Posterior vena cava (tissue), 2 donors: Measurements from ENCODE around the gene C13orf46. TPM values are rescaled to one million over a fixed set of nuclear protein-coding genes. Genes with fewer than 3 reads are reported as not detected.

Experiments used
- DNase-seq: peaks from one replicate; pipeline ENCODE4 v3.0.0-alpha.2; 2020; ENCODE audit warnings: low spot score
- intact Hi-C, 2 donors: fragments of 100-400 bp; cut with DNase I; formaldehyde crosslinking; loops; one replicate each; pipeline versions ENCODE4 v1.14.1 to v1.14.2; 2022 to 2023
- total RNA-seq, 2 donors: library from RNA; stranded (reverse); fragmentation: NEBNext Ultra II Directional; extraction: Animal tissue kit (Norgen Biotek cat#: 25700); gene quantifications; one replicate each; pipeline ENCODE4 v1.2.1, GENCODE V29; 2021
- donor health status: DM: yes; HTN: yes; CAD: no.
- donor health status: DM: yes; HTN: yes; CAD: no.

Gene C13orf46
- total RNA-seq, 2 donors from 2014 or later, result 1.2 to 1.9 TPM

DNA sequence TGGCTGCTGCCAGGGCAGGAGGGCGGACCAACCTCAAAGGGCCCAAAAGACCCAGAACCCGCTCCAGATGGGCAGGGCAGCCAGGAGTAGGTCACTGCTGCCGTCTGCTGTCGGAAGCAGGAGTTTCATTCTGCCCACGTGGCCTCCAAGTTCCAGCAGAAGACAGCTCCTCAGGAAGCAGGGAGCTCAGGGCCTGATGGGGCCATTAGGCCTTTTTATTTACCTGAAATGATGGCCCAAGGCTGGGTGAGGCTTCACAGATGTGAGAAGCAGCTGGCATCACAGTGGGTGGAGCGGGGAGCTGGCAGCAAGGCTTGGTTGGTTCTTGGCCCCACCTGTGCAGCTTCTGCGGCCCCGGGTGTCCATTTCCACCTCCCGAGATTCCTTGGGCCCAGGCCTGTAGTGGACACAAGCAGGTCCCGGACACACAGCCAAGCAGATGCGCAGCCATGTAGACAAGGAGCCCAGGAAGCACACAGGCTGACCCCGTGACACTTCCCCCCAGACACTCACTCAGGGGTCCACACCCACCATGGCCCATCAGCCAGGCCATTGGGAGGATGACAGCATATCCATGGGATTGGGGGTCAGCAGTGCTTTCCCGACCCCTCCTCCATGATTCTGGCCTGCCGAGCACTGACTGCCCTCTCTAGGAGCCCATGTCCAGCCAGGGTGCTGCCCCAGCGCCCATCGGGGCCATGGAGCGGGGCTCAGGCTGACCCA, 26.4 kb downstream of the C13orf46 start:
- peak; percentile 88 for DNase-seq
- intact Hi-C loops, result loop anchor here in 1 of 2 donors (2.0 kb wide), 1 partner anchor 133 kb away; no protein-coding TSS in a partner anchor

DNA sequence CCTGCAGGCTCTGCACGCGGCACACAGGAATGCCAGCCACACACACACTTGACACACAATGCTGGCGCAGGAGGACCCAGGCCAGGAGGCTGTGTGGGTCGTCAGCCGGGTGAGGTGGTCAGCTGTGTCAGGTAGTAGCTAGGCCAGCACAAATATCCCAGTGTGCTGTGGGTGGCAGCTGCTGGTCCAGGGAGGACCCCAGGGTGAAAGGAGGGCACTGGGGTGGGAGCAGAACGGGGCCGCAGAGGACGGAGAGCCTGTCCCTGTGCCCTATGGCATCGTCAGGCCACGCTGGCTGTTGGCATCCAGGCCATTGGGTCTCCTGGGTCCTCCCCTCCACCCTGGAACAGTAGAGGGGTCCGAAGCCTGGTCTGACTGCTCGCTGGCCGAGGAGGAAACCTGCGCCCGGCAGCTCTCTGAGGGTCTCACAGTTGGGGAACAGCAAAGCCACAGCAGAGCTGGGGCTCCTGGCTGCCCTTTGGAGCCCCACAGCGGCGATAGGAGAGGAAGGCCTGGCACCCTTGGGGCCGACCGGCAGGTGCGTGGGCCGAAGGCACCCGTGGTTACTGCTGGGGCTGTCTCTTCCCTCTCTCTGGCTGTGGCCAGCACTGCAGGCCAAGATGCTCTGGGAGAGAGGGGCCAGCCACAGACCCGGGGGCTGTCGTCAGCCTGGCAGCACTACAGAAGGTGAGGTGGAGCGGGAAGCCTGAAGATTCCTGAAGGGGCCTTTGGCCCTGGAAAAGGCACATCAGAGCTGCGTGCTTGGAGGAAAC, 27.3 kb downstream of the C13orf46 start:
- DNase-seq, result peak; percentile 77
- intact Hi-C loops, result loop anchor here in 1 of 2 donors (2.0 kb wide), 1 partner anchor 132 kb away; no protein-coding TSS in a partner anchor

DNA sequence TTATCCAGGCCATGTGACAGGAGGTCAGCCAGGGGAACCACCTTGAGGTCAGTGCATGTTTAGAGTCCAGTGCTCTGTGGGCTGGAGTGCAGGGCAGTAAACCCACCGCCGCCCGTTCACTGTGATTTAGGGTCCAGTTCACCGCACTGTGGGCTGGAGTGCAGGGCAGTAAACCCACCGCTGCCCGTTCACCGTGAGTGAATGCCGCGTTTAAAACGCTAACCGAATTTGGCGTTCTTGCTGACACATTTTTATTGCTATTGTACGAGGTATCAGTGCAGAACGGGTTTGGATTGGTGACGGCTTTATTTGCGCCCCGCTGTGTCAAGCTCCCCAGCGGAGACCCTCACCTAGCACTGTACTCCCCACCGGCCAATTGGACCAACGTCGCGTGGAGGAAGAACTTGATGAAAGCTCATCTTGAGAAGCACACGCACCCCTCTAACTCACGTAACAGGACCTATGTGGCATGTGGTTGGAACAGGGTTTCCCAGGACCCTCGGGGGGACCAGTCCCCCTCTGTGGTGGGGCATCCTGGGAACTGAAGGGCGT, 27.9 kb downstream of the C13orf46 start:
- peak; percentile 66 for DNase-seq
- intact Hi-C loops, result loop anchor here in 1 of 2 donors (2.0 kb wide), 1 partner anchor 131 kb away; no protein-coding TSS in a partner anchor

DNA sequence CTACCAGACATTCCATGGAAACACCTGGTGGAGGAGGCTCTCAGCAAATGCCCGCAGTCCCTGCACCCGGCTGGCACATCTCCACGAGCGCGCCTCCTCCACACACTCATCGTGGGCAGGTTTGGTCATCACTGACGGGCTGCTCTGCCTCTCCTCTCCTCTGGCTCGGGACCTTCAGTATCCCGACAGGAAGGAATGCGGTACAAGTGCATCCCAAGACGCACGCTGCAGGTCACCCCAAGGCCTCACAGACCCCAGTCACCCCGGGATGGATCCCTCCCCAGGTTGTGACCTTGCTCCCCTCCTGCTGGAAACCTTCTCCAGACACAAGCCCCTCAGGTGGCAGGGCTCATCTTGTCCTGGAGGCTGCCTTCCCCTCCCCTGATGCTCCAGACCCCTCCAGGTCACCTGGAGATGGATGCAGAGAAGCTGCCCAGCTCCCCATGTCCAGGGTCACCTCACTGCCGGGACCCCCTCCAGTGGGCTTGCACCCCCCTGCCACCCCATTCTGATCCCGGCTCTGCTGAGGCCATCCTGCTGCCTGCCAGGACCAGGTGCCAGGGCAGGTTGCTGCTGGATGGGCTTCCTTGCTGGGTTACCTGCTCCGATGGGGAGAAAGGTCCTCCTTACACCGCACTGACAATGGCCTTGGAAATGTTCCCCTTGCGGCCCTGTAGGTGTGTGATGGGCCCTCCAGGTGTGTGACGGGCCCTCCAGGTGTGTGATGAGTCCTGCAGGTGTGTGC, 29.9 kb downstream of the C13orf46 start:
- intact Hi-C loops, result no loop called here
- DNase-seq, result peak; percentile 73

DNA sequence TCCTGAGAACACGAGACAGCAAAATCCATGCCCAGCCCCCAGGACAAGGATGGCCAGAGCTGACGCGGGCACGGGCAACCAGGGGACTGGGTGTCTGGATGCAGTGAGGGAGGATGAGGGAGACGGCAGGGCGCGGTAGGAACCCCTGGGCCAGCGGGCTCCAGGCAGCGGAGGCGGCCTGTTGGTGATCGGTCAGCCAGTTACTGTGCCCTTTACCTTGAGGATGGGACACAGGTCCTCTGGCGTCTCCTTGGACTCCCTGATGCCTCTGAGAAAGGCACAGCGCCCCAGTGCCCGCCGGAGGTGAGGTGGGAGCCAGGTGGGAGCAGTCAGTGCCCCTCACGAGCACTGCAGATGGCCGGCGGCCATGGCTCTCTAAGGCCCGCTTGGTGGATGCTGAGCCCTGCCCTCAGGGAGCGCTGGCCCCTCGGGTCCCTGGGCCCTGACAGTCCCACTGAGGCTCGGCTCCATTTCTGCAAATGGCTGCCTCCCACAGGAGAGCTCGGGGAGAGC, 31.2 kb downstream of the C13orf46 start:
- peak; percentile 67 for DNase-seq
- intact Hi-C loops, result no loop called here

DNA sequence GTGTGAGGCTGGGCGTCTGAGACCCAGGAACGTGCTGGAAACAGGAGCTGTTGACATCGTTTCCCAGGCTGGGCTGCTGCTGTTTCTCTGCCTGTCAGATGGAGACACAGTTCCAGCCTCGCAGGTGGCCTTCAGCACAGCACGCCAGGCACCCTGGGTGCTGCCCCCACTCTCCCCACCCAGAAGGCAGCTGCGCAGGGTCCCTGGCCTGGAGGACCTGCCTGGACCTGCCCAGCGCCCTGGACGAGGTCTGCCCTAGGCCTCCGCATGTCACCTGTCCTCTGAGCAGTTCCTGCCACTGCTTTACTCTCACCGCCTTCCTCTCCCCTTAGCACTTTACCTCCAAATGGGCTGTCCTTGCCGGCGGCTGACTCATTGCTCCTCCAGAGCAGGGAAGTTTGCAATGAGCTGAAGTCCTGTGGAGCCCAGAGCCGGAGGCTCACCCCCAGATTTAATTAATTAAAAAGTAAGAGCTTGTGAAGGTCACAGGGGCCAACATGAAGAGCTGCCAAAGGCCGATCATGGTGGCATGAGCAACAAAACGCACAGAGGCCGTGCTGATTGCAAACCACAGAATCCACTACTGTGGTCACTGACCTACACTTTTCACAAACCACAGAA, 32.2 kb downstream of the C13orf46 start:
- DNase-seq, result peak; percentile 62
- intact Hi-C loops, result no loop called here

DNA sequence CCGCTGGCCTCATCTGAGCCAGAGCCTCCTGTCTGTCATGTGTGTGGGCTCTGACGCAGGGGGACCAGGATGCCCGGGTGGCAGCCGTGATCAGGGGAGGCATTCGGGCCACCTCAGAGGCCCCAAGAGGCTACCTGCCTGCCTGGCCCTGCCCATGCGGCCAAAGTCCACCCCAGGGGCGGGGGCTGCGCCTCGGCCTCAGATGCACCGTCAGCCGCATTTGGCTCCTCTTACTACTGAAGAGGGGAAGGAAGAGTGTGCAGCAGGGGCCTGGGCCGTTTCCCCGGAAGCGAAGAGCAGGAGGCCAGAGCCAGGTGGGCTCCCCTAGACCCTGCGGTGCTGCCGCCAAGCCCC, 34.0 kb downstream of the C13orf46 start:
- DNase-seq, result no peak
- intact Hi-C loops, result loop anchor here in 1 of 2 donors (5.0 kb wide), 1 partner anchor 123 kb away; no protein-coding TSS in a partner anchor

DNA sequence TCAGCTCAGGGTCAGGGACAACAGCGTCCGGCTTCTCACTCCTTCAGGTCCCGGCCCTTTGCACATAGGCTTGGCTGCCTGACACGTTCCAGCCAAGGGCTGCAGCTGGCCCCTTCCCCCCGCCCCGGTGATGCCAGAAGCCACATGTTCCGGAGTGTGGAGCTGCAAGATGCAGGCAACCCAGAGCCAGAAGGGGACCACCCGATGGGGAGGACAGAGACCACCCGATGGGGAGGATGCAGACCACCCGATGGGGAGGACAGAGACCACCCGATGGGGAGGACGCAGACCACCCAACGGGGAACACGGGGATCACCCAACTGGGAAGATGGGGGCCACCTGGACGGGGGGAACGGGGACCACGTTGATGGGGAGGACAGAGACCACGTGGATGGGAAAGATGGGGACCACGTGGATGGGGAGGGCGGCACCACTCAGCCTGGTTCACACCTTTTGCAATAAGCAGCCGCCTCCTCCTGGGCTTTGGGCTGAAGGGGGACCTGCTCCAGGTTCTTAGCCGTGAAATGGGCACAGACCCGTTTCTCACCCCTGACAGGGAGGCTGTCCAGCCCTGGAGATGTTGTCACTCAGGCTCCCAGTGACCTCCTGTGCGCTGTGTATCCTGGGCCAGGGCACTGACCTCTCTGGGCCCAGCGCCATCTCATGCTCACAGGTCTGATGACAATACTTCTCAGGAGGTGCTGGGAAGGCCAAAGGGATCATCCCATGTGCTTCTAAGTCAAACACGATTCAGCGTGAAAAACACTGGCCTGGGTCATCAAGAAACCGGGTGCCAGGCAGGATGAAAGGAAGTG, 34.5 kb downstream of the C13orf46 start:
- no peak for DNase-seq
- intact Hi-C loops, result loop anchor here in 1 of 2 donors (5.0 kb wide), 1 partner anchor 122 kb away; no protein-coding TSS in a partner anchor

DNA sequence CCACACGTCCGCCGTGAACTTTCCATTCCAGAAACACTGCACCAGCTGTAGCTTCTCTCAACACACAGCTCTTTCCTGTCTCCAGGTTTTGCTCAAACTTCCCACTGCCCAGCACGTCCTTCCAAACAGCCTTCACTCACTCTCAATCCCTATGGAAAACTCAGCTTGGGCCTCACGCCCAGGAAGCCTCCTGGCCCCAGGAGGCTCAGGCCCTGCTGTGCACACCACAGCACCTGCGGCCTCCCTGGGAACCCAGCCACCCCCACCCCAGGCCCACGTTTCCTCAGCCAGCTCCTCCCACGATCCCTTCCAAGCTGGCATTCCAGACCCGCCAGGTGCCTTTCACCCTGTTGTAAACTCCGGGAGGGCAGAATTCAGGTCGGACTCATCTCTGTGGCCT, 35.2 kb downstream of the C13orf46 start:
- intact Hi-C loops, result loop anchor here in 1 of 2 donors (5.0 kb wide), 1 partner anchor 121 kb away; no protein-coding TSS in a partner anchor
- DNase-seq, result no peak

DNA sequence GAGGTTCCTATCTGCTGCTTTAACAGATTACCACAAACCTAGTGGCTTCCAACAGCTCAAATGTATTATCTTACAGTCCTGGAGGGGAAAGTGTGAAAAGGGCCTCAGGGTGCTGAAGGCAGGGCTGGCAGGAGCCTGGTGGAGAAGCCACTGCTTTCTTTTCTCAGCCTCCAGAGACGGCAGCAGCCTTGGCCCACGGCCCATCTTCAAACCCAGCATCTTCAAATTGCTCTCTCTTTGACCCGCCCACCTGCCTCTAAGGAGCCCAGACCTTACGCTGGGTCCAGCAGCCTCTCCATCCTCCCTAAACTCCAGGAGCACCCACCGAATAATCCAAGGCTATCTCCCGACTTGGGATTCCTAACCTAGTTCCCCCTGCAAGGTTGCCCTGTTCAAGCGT, 35.6 kb downstream of the C13orf46 start:
- DNase-seq, result no peak
- intact Hi-C loops, result loop anchor here in 1 of 2 donors (5.0 kb wide), 1 partner anchor 121 kb away; no protein-coding TSS in a partner anchor

DNA sequence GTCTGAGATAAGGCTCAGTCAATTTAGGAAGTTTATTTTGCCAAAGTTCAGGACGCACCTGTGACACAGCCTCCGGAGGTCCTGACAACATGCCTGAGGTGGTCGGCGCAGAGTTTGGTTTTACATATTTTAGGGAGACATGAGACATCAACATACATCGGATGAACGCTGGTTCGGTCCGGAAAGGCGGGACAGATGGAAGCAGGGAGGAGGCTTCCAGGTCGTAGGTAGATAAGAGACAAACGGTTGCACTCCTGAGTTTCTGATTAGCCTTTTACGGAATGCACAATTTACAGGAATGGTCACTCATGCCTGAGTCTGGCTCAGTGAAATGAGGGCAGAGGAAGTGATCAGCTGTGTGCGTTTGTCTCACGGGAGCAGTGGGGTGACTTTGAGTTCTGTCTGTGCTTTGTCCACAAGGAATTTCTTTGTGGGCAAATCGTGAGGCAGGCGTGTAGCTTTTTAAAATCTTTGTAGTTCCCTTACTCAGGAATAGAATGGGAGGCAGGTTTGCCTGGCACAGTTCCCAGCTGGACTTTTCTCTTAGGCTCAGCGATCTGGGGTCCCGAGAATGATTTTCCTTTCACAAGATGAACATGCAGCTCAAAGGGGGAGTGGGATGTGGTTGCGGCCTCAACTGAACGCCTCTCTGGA, 36.2 kb downstream of the C13orf46 start:
- DNase-seq, result no peak
- intact Hi-C loops, result loop anchor here in 1 of 2 donors (5.0 kb wide), 1 partner anchor 120 kb away; no protein-coding TSS in a partner anchor

DNA sequence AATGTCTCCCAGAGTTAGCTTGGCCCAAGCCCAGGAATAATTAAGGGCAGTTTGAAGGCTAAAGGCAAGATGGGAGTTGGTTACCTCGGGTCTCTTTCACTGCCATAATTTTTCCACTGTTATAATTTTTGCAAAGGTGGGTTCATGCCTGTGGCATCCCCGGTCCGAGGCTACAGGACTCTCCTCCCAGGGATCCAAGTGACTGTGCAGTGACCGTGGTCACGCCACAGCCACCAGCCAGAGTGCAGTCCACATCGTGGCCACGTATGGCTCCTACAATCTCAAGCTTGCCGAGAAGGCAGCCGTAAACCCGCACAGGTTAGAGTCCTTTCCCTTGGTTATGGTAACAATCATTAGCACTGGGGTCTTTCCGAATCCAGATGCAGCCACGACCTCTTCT, 36.8 kb downstream of the C13orf46 start:
- intact Hi-C loops, result loop anchor here in 1 of 2 donors (5.0 kb wide), 1 partner anchor 120 kb away; no protein-coding TSS in a partner anchor
- DNase-seq, result peak; percentile 53

DNA sequence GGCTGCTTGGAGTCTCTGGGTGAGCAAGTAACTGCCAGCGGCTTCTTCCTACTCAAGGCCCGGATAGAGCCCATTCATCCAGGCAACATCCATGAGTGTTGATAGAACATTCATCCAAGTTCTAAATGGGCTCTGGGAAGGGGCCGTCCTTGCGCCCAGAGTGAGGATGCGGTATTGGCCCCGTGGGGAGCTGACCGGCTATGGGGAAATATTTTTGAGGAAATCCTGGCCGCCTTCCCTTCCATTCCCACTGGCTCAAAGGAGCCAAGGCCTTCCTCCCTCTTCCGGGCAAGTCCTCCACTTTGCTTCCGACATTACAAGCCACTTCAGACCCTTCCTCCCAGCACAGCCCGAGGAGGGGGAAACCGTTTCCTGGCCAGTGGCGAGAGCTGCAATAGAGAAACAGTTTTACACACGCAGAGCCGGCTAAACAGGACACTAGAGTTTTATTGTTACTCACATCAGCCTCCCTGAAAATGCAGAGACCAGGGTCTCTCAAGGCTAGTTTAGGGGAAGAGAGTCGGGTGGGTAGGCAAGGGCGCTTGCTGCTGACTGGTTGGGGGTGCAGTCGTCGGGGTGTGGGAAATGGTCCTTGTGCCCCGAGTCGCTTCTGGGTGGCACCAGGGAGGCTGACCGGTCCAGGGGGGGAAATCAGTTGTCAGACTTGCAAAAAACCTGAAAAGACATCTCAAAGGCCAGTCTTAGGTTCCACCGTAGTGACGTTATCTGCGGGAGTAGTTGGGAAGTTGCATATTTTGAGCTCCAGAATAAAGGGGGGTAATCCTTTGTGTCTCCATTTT, 37.5 kb downstream of the C13orf46 start:
- intact Hi-C loops, result loop anchor here in 1 of 2 donors (5.0 kb wide), 1 partner anchor 119 kb away; no protein-coding TSS in a partner anchor
- DNase-seq, result peak; percentile 81

DNA sequence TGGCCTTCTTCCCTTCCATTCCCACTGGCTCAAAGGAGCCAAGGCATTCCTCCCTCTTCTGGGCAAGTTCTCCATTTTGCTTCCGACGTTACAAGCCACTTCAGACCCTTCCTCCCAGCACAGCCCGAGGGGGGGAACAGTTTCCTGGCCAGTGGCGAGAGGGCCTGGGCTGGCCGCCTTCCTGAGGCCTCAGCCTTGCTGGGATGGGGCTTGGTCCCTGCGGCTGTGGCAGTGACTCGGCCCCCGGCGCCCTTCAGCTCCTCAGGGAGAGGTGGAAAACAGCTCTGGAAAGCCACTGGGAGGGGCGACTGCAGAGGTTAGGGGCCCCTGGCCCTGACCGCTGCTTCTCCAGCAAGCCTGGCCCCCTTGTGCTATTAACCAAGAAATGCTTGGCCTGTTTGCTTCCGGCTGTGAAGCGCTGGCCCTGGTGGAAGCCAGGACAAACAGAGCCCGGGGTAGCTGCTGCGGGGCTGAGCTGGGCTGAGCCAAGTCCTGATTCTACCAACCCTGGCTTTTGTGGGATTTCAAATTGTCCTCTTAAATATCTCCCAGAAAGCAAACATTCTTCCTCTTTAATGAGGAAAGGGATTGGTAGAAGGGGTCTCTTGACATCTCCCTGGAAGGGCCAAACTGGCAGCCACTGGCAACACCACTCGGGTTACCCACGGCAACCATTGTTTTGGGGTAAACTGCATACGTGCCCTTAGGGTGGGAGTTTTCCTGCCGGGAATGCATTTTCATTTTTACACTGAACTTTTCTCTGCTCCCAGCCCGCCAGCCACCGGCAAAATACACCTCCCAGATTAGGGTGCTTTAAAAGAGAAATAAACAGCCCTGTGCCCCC, 38.7 kb downstream of the C13orf46 start:
- peak; percentile 84 for DNase-seq
- intact Hi-C loops, result loop anchor here in 1 of 2 donors (5.0 kb wide), 1 partner anchor 118 kb away; no protein-coding TSS in a partner anchor

DNA sequence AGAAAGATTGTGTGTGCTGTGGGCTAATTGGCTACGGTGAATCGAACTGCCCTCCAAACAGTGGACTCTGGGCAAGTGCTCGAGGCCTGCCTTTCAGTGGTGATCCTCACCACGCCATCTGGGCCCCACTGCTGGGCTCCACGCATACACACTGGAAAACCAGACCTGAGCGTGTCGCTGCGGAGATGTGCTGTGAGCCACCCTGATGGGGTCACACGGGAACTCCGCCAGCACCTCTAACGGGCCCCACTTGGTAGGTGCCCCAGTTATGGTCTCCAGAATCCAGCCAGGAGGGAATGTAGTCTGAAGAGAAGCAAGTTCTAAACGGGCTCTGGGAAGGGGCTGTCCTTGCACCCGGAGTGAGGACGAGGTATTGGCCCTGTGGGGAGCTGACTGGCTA, 39.3 kb downstream of the C13orf46 start:
- intact Hi-C loops, result no loop called here
- DNase-seq, result peak; percentile 62
